Measurements from ENCODE around the gene OR2T27.
"Not testable (repeated sequence)": the region's sequence is repeated elsewhere in the genome, so short reads cannot be mapped to it uniquely, and the experiment has no call there.

The OR2T27 gene

DNA sequence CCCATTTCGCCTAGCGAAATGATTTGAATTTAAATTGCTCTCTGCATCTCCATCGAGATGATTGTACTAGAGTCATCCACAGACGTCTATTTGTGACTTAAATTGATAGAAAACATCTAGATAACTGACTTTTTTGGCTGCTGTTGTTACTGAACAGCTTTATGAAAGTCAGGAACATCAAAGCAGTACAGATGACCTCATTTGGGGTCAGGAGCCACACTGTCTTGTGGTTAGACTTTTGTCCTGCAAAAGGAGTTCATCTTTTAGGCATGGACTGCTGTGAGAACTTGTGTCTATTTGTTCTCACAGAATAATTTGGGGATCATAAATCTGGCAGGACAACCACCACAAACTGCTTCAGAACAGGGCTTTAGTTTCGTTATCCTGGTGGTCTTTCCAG, 15.7 kb downstream of the OR2T27 start:
- not testable (repeated sequence) for DNase-seq (ENCODE audit: extremely low read depth, insufficient read length); H3K36me3 ChIP-seq (ENCODE audit: control insufficient read depth, insufficient read depth, low read length); H3K4me3 ChIP-seq (replicated peaks; ENCODE audit: low read depth, low read length); H3K27me3 ChIP-seq (replicated peaks; ENCODE audit: control insufficient read depth, insufficient read depth, low read length)

DNA sequence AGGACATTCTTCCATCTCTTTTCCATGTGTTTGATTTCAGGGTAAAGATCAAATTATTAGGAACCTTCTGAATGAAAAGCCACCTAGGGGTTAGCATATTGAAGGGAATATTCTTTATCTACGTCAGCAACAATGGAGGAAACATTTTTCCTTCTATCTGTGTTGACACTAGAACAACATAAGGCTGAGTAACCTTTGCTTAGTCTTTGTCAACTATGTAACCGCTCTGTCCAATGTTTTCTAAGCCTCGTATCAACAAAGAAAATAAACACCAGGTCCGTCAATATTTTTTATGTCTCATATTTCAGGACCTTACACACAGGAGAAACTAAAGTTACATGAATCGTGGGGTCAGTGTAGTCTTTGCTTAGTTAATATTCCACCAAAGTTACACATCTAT, 18.7 kb downstream of the OR2T27 start:
- not testable (repeated sequence) for H3K4me3 ChIP-seq (replicated peaks; ENCODE audit: low read depth, low read length); H3K36me3 ChIP-seq (ENCODE audit: control insufficient read depth, insufficient read depth, low read length); DNase-seq (ENCODE audit: extremely low read depth, insufficient read length); H3K27me3 ChIP-seq (replicated peaks; ENCODE audit: control insufficient read depth, insufficient read depth, low read length)

DNA sequence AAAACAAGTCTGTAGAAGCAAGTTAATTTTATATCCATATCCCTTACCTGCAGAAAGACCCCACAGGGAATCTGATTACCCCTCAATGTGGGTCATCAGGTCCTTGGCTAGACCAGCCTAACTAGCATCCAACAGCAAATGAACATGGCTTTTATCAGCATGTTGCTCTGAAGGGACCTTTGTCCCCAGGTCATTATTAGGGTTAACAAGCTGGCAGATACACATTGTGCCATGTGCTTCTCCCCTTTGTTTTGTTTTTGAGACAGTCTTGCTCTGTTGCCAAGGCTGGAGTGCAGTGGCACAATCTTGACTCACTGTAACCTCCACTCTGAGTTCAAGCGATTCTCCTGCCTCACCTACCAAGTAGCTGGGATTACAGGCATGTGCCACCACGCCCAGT, 20.3 kb downstream of the OR2T27 start, which contains the start of gene OR2T11:
Gene OR2T11, minus strand, starts transcription at position 101 of the 400 bp plus-strand sequence. CDS start 7,963 bp downstream, outside the sequence.
- not testable (repeated sequence) for H3K36me3 ChIP-seq (ENCODE audit: control insufficient read depth, insufficient read depth, low read length); H3K4me3 ChIP-seq (replicated peaks; ENCODE audit: low read depth, low read length); DNase-seq (ENCODE audit: extremely low read depth, insufficient read length); H3K27me3 ChIP-seq (replicated peaks; ENCODE audit: control insufficient read depth, insufficient read depth, low read length)

DNA sequence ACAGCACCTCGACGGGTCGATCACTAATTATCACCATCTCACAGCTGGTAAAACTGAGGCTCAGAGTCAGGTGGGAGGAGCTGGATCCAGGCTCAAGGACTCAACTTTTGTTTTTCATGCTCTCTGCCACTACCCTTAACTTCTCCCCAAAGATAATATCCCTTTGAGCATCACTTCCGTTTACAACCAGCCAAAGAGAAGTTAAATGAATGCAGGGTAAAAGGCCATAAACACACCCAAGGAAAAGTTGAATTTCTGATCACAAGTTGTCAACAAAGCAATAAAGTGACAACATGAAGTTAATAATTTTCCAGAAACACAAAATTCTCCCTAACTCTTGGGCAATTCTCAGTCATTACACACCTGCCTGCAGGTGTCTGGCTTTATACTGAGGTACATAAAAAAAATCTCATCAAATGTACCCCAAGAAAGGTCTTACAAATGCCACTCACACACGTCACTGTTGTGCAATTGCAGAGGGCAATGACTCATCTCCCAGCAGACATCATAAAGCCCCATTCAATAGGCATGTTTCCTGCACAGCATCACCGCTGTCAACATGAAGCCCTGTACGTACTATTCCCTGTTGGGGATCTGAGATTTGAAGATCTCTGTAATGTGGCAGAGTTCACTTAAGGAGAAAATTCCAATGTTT, 23.8 kb downstream of the OR2T27 start:
- Histone ChIP-seq H3K4me3 (replicated peaks; ENCODE audit: low read depth, low read length) (no peak overlapping the region), H3K27me3 (replicated peaks; ENCODE audit: control insufficient read depth, insufficient read depth, low read length) (no peaks in the 10 kb centered on the region), H3K36me3 (ENCODE audit: control insufficient read depth, insufficient read depth, low read length) (no peaks in the 10 kb centered on the region)
- TF ChIP-seq, protein P1, sequence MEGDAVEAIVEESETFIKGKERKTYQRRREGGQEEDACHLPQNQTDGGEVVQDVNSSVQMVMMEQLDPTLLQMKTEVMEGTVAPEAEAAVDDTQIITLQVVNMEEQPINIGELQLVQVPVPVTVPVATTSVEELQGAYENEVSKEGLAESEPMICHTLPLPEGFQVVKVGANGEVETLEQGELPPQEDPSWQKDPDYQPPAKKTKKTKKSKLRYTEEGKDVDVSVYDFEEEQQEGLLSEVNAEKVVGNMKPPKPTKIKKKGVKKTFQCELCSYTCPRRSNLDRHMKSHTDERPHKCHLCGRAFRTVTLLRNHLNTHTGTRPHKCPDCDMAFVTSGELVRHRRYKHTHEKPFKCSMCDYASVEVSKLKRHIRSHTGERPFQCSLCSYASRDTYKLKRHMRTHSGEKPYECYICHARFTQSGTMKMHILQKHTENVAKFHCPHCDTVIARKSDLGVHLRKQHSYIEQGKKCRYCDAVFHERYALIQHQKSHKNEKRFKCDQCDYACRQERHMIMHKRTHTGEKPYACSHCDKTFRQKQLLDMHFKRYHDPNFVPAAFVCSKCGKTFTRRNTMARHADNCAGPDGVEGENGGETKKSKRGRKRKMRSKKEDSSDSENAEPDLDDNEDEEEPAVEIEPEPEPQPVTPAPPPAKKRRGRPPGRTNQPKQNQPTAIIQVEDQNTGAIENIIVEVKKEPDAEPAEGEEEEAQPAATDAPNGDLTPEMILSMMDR (IDR thresholded peaks at IDR 0.05; ENCODE audit: insufficient read depth, low read length, poor library complexity, severe bottlenecking), result no peak
- no peak for DNase-seq (ENCODE audit: extremely low read depth, insufficient read length)

DNA sequence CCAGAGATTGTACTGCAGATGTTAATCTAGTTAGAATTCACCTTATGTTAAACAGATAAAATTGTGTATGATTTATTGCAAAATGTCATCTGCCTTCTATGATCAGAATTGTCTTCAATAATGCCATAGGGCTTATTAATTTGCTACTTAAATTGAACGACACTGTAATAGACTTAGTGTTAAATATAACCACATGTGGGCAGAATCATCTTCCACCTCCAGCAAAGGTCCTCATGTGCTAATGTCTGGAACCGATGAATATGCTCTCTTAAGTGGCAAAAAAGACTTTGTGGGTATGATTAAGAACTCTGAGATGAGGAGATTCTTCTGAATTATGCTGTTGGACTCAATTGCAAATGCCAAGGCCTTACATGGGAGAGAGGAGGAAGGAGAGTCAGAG, 24.8 kb downstream of the OR2T27 start:
- Histone ChIP-seq H3K36me3 (ENCODE audit: control insufficient read depth, insufficient read depth, low read length) (no peaks in the 10 kb centered on the region), H3K27me3 (replicated peaks; ENCODE audit: control insufficient read depth, insufficient read depth, low read length) (no peaks in the 10 kb centered on the region), H3K4me3 (replicated peaks; ENCODE audit: low read depth, low read length) (no peak overlapping the region)
- DNase-seq (ENCODE audit: extremely low read depth, insufficient read length), result no peak
- TF ChIP-seq, protein P1 (IDR thresholded peaks at IDR 0.05; ENCODE audit: insufficient read depth, low read length, poor library complexity, severe bottlenecking), result no peak

DNA sequence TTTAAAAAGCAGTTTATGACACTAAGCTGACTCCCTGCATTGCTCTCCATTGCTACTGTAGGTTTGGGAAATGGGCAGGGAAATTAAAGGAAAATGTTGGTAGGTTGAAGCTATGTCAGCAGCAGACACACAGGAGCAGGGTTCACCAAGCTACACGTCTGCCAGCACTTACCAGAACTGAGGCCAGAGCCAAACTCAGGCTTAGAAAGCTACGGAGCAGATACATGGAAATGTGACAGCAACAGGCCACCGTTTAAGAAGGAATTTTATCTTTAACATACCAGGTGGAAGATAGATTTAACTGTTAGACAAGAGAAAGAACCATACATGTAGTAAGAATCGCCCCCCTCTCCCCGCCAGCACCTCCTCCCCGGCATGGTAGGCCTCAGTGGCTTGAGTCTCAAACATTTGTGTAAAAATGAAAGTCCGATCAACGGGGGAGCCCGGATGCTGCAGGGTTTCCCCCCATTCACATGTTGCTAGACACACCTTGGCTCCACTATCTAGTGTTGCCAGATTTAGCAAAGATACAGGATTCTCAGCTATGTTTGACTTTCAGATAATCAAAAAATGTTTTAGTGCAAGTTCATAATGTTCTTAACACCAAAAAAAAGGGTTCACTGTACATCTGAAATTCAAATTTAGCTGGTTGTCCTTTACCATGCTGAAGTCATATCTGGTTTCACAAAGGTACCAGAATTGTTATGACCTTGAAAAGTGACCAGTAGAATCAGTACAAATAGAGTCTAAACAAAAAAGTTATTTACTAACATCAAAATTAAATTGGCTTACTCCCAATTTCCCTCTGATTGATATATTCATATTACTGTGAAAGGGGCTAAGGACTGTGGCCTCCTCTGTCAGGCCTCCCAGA, 27.1 kb downstream of the OR2T27 start:
- TF ChIP-seq, protein P1 (IDR thresholded peaks at IDR 0.05; ENCODE audit: insufficient read depth, low read length, poor library complexity, severe bottlenecking), result no peak
- Histone ChIP-seq H3K27me3 (replicated peaks; ENCODE audit: control insufficient read depth, insufficient read depth, low read length) (no peaks in the 10 kb centered on the region), H3K4me3 (replicated peaks; ENCODE audit: low read depth, low read length) (peak overlapping the region; percentile 25), H3K36me3 (ENCODE audit: control insufficient read depth, insufficient read depth, low read length) (no peaks in the 10 kb centered on the region)
- DNase-seq (ENCODE audit: extremely low read depth, insufficient read length), result peak; percentile 60

DNA sequence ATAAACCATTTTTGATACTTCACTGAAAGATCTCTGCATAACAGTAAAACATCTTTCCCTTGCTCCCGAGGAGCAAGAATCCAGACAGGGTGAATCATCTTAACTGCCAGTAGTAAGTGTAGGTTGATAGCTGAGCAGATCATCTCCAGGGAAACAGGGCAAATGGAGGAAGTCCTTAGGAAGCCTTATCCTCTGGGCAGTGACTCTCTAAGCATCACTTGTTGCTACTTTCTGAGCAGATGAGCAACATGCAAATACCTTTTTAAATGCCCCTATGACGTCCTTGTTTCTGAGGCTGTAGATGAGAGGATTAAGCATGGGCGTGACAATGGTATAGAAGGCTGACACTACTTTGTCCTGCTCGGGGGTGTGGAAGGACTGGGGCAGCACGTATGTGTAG, 29.4 kb downstream of the OR2T27 start:
- DNase-seq (ENCODE audit: extremely low read depth, insufficient read length), result no peak
- TF ChIP-seq, protein P1 (IDR thresholded peaks at IDR 0.05; ENCODE audit: insufficient read depth, low read length, poor library complexity, severe bottlenecking), result no peak
- no peak overlapping the region for H3K4me3 ChIP-seq (replicated peaks; ENCODE audit: low read depth, low read length)
- H3K36me3 ChIP-seq (ENCODE audit: control insufficient read depth, insufficient read depth, low read length), result no peaks in the 10 kb centered on the region
- no peaks in the 10 kb centered on the region for H3K27me3 ChIP-seq (replicated peaks; ENCODE audit: control insufficient read depth, insufficient read depth, low read length)
